CD1c-positive myeloid dendritic cell (primary cell): ENCODE data around the gene GGACT.
A peak's percentile ranks its signal among the peaks of the same experiment; 100 is the strongest.
"Not testable (repeated sequence)": the region's sequence is repeated elsewhere in the genome, so short reads cannot be mapped to it uniquely, and the experiment has no call there.

Experiments used
- DNase-seq: peaks from one replicate; pipeline ENCODE4 v3.0.0-alpha.2; 2016; ENCODE audit errors: extremely low spot score

The GGACT gene

DNA sequence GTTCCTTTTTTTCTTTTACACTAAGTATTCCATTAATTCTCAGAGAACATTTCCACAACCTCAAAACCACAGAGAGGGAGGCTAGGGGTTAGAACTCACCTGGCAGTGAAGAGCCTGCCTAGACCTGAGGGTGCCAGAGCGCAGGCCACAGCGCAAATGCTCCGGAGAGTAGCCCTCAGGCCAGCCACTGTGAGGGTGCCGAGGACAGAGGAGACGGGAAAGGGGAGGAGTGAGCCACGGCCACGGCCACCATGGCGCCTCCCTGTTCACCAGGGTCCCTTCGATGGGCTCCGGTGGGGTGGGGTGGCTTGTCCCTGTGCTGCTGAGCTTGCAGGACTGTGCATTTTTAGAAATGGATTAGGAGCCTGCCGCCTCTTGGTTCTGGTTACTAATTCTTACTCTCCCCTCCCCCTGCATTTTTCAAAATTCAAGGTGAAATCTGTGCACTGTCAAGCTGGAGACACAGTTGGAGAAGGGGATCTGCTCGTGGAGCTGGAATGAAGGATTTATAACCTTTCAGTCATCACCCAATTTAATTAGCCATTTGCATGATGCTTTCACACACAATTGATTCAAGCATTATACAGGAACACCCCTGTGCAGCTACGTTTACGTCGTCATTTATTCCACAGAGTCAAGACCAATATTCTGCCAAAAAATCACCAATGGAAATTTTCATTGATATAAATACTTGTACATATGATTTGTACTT lies 58.8 kb downstream of the GGACT start:
- DNase-seq, result no peak

DNA sequence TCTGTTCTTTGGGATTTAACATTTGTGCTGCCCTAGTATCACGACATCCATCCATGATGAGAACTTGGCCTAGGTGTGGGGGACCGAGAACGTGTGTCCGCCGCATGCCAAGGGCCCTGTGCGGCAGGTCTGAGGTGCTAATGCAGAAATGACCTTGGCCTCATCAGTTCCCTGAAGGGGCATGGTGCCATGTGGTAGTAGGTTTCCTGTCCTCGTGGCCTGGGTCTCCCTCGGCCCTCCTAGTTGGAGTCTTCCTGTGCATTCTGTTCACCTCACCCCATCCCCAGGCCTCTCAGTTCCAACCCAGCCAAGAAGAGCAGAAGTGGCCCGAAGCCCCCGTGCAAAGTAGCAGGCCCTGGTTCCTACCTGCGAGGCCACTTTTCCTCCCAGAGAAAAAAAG lies 59.8 kb downstream of the GGACT start:
- DNase-seq, result no peak

DNA sequence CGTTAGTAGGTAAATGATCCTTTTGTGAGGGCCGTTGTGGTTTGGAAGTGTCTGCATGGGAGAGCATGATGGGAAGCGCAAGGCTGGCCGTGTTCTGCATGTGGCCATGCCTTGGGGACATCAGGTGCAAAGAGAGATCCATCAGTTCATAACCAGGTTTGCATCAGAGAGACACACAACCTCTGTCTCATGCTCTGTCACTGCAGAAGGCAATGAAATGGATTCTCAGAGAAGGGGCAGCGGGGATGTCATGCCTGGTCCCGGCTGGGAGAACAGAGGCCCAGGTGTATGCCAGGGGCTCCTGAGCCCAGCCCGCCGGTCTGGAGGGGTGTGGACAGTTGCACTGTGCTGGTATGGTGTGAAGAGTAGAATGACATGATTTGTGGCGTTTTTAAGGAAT lies 60.2 kb downstream of the GGACT start:
- no peak for DNase-seq

DNA sequence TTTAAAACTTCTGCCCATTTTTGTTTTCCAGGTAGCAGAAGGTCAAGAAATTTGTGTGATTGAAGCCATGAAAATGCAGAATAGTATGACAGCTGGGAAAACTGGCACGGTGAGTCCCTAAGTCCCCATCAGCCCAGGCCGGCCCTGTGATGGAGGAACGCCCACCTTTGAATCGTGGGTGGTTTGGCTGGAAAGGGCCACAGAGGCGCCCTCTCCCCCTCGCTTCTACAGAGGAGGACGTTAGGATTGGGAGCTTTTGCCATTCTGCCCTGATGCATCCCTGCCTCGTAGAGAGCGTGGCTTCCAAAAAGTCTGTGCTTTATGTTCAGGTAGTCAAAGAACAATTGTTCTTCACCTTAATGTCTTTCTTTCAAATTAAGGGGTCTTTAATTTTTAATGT lies 60.9 kb downstream of the GGACT start:
- no peak for DNase-seq

DNA sequence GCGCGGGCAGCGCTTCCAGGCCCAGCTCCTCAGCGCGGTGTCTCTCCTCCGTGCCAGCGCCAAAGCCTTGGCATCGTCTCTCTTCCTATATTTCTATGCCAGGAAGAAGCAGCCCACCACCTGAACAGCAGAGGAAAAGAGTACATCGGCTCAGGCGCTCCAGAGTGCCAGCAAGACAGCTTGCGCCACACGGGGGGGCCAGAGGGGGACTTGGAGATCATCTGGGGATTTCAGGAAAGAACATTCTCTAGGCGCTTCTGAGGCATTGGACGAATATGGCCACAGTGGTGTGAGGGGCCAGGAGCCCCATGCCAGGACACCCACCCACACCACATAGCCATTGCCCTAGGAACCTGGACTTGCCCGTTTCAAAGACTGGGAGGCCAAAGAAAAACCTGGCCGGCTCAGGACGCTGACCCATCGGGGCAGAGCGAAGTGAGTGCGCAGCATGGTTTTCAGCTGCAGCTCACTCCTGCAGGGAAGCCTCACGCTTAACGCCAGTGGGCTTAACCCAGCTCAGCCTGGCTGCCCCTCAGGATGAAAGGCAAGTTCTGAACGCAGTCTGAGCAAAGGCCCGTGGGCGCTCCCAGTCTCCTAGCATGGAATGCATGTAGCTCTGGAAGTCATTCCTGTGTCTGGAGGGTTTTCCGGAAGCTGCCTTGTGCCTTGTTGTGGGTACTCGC lies 62.1 kb downstream of the GGACT start:
- no peak for DNase-seq

DNA sequence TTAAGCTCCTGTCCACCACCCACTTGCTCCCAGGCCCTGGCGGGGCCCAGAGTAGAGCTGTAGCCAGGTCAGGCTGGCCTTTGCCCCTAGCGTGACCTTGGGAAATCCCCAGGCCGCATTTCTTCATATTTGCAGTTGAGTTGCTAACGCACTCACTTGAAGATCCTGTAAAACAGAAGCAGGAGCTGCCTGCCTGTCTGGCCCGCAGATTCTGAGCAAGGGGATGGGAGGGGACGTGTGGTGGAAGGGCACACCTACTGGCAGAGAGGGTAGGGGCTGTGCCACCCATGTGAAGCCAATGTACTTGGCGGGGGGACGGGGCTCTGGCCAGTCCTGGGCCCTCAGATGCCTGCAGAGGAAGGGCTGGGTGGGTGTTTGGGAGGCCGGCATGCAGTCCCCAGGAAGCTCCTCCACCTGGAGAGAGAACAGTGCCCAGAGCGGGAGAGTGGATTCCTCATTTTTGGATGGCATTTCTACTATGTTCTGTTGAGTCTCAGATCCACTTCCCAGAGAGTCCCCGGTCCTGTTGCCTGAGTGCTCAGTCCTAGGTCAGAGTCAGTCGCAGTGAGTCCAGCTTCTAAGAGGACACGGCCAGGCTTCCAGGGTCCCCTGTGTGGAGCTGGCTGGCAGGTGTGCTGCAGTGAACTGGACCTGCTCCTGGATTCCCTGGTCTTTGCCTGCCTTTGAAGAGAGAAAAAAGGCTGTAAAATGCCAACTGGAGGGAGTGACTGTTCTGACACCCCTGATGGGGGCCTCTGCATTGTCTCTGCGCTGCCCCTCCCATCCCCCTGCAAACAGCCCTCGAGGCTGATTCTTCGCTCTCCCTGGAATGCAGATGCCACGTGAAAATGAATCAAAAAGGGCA lies 62.9 kb downstream of the GGACT start:
- DNase-seq, result no peak

DNA sequence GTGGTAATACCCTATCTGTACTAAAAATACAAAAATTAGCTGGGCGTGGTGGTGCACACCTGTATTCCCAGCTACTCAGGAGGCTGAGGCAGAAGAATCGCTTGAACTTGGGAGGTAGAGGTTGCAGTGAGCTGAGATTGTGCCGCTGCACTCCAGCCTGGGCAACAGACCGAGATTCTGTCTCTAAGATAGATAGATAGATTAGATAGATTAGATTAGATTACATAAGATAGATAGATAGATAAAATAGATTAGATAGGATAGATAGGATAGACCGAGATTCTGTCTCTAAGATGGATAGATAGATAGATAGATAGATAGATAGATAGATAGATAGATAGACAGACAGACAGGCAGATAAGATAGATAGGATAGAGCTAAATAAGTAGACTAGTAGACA lies 63.9 kb downstream of the GGACT start:
- not testable (repeated sequence) for DNase-seq

DNA sequence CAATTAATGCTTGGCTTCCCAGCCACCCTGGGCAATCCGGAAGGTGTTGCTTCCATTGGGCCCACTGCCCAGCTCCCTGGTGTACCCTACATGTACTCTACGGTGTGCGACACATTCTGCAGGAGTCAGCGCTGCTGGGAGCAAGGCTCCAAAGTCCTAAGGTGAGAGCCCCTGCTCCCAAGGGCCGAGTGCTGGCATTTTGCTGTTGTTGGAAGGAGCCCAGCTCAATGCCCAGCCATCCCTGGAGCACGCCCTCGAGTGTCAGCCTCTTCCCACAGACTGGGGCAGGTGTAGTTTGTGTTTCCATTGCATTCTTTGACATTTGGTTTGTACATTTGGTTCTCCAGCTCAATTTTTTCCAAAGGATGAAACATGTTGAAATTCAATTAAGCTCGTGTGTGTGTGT lies 64.6 kb downstream of the GGACT start:
- no peak for DNase-seq

DNA sequence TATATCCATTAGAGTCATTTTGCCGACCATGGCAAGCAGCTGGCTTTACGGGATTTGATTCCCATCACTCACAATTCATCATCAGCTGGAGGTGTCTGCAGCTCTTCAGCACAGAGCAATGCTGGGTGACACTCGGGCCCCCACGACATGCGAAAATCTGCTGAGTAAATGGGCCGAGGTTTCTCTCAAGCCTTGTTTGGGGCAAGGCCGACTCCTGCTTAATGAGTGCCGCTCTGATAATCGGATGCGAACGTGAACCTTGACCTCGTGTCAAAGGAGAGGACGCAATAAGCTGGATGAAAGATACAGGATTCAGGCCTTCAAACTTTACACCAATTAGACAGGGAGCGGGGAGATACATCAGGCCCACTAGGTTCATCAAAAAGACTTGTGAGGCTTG lies 65.2 kb downstream of the GGACT start:
- no peak for DNase-seq

DNA sequence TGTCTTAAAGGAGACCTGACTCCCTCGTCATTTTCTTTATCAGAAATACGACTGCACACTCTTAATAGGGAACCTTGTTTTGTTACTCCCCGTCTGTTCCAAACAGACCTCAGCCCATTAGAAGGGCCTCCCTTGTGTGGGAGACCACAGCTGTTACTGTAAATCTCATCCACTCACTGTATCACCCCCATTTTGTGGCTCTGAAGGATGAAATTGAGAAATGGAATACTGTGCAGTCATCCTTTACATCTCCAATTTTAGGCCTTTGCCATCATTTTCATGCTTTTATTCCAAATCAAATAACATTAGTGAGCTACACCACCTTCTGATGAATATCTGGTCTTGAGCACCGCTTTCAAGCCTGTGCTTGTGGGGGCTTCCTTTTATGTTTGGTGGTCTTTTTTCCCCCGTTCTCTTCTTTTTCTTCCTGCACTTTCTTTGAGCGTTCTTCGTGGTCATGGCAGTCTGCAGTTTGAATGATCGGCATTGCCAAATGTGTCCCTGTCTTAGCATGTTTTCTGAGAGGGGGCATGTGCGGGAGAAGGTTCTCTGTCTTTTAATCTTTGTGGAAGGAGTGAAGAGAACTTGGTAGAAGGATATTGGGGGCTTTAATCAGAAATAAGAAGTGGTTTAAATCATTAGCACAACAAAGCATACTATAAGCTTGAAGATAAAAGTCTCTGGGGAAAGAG lies 65.8 kb downstream of the GGACT start:
- DNase-seq, result no peak

DNA sequence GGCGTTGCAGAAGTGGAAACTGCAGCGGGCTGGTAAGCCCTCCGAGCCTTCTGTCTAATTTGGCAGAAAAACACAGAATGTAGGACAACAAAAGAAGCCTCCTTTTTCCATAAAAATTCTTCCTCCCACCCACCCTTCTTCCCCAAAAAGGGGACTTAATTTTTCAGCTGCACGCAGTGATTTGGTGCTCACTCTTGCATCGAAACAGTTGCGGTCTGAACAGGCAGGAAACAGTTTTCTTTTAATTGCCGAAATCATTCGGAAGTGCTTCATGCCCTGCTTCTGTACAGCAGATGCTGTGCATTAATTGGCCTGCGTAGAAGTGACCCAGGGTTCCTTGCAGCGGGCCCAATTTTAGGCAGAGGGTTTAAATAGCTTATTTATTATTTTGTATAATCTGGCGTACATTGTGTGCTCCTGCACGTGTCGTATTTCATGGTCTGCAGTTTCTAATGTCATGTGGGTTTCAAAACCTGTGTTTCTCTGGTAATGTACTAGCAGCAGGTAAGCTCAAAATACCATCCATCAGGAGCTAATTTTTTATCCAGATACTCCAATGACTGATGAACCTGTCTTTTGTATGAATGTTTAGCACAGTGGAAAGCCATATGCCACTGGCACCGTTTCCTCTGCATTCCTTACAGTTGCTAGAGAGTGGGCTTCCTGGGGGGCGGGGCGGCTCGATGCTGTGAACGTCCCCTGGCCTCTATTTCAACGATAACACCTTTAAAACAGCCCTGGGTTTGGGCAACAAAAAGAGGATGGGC lies 66.6 kb downstream of the GGACT start:
- no peak for DNase-seq

DNA sequence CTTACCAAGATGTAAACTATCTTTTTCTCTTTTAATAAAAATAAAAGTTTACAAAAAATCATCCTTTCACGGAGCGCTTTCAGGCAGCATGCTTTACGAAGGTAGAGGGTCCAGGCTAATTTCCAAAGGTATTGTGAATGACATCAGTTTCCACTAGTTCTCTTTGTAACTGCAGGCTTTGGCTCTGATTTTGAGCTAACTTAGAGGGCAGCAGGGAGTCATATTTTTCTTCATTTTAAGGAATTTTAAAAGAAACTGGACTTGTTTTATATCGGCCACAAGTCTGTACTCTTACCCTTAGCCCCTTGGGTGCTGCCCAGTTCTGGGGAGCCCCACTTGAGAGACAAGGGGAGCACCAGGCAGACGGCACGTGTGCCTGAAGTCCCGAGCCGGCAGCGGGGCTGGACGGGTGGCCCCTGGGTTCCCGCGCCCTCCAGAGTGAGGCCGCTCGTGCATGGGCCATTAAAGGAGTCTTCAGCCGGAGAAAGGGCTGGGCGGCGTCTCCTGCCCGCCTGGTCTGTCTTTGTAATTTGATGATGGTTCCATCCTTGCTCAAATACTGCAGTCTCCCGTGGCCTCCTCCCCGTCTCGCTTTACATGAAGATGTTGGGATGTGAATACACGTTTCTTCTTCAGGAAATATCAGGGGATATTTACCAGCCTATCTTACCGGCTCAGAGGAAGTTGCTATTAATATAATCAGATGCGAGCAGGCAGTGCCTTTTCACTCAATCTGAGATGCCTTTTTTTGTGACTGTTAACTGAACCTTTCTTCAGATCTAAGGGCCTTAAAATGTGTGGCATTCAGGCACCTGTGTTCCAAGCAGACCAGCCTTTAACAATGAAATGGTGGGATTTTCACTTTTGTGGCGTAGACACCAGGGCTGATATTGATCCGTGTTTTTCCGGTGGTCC lies 67.4 kb downstream of the GGACT start:
- DNase-seq, result no peak

DNA sequence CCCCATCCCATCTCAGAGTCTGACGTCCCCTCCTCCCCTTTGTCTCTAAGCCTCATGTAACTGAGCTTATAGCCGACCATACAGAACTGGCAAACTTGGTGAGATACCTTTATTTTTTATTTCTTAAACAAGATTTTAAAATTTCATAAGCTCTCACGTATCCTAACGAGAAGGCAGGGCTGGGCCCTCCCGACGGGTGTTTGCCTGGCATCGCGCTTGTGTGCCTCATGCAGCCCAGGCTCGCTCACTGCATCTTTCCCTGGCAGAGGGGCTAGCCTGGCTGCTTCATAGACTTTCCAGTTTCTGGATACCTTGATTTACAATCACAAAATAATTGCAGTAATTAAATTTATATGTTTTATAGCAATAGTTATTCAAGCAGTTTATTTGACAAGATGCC lies 69.0 kb downstream of the GGACT start:
- DNase-seq, result no peak

DNA sequence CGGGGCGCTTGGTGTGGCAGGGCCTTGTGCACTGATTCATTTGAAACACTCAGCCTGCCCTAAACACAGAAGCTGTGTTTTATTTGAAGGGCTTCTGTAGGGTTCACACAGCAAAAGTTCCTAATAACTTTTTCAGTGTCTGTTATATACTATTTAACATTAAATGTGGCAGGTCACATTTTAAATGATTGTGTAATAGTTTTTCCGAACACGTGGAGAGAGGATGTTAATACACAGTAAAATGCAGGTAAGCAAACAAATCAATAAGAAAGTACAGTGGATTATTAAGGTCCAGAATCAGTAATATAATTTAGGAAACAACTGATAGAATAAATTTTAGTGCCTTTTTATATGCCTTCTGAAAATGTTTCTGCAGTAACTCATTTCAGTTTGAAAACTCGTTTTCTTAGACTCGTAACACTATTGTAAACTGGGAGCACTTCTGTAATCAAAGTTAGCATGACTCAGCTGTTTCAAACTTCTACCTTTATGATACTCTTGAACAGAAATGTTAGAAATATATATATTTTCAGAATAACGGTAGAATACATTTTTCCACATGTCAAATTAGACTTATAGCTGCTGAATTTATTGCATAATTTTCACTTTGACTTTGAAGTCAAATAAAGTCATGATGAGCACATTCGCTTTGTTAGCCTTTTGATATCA lies 70.1 kb downstream of the GGACT start:
- no peak for DNase-seq

DNA sequence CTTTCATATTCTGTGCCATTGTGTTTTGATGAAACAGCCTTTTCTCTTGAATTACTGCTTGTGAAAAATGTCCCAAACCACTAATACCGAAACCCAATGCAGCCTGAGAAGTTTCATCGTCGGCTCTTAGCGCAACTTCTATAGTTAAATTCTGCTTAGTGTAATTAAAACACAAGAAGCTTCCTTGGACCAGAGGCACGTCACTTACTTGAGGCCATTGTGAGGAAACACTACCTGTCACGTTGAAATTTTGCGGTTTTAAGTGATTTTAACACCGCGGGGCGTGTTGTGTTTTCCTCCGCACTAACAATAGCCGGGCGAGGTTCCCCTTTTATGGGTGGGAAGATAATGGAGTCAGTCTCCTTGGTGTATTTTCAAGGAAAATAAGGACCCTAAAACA lies 70.9 kb downstream of the GGACT start:
- DNase-seq, result peak; percentile 25

DNA sequence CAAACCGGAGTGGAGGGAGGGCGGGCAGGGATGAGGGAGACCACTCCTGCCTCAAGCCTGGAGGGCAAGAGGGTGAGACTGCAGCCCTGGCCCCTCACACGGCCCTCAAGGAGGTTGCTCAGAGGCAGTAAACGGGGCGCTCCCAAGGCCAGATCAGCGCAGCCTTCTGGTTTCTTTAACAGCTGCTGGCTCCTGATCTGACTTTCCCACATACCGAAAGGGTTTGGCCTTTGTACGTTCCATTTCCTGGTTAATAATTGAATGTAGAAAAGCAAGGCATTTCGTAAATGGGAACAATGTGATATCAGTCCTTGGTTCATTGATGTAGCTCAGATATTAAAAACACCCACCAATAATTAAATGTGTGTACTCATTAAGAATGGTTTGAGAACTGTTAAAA lies 71.5 kb downstream of the GGACT start:
- DNase-seq, result no peak

DNA sequence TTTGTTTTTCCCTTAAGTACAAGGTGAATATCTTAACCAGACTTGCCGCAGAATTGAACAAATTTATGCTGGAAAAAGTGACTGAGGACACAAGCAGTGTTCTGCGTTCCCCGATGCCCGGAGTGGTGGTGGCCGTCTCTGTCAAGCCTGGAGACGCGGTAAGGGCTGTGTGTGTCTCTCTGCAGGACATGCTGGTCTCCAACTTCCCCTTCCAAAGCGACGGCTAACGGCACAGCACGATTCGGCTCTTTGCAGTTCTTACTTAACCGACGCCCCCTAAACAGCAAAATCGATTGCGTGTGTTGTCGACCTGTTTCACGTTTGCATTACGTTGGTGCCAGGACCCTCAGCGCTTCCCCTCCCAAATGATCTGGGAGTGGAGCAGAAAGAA lies 73.2 kb downstream of the GGACT start:
- no peak for DNase-seq

DNA sequence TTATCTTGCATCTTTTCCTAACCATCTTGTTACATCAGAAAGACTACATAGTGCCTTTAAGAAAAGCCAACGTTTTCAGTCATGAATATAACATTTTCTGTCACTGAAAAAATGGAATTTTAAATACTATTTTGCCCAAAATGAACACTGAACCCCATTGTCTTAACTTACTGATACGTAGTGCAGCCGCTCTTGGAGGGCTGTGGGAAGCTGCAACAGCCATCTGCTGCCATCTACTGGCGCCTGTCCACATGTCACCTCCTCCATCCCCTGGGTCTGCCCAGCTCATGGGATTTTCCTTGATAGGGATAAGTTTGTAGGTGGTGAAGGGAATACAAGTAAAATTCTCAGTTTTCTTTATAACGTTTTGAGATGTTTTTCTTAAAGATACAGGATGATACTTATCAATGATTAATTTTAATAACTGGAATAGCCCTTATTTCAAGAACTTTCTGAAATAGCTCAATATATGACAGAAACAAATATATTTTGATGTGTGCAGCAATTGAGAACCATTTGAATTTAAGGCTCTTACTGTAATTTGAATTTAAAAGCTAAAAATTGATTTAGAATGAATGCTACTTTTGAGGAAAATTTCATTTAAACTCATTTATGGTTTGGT lies 73.7 kb downstream of the GGACT start:
- peak; percentile 76 for DNase-seq

DNA sequence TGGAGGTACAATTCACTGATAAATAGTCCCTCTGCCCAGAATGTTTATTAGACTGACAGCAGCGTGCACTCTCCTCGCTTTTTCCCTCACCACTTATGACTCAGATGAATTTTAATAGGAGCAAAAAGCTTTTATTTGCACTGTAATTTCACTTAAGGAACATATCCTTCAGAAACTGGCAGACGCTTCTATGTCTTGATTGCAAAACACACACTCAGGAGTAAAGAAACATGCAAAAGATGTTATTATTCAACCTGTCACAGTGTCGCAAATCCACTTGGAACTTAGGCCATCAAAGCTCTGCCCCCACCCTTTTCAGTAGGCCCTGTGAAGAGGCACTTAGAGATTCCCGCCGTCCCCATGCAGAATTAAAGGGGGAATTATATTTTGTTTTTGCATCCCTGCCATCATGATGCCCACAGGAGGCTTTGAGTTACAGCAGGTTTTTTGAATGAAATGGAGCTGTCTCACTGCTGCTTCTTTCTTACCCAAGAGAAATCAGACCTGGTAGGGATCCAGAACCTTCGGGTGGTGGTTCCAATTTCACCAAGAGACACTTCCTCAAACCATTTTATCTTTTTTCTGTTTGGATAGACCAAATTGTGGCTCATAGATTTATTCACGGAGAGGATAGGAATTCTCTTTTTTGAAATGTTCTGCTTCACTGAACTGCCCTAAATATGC lies 74.5 kb downstream of the GGACT start:
- DNase-seq, result no peak
